NCI-H2196 treated with DMSO at 0.1 percent for 48 hours (cell line): Measurements from ENCODE around the gene FBXW11.

Experiments used
- DNase-seq: peaks from one replicate; lab custom pipeline; 2025; ENCODE audit not compliant: unreplicated experiment; lab: John Stamatoyannopoulos, UW

FBXW11 gene

GRCh38 chr5:171872666-171873065, 133.8 kb downstream of the FBXW11 start:
- no peak for DNase-seq

DNA sequence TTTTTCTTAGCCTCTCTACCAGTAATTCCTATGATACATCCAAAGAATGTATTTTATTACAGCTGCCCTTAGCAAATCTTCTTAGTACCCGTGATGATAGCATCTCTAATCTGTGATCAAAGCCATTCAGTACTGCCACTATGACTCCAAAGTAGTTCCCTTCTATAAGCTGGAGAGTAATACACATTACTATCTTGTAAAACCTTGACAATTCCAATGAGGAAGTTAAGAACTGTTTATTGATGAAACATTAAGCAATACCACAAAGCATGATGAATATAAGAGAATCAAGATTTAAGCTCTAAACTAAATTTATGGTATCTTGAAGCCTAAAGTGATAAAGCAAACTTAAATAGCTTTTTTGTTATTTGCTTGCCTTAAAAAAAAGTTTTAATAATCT, 134.7 kb downstream of the FBXW11 start:
- DNase-seq = no peak

DNA sequence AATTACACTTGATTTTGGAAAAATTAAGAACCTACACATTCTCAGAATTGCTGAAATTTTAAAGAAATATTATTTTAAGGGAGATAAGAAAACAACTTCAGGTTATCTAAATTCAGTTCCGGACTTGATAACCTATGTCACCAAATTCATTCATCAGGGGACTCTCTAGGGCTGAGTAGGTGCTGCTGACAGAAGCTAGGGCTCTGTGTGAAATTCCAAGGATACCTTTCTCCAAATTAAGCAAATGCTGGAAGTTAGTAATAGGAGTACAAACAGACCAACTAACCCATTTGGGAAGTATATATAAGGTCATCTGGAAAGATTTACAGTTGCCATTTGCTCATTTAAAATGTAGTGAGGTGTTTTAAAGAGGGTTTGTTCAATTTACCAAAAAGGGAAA, 136.5 kb downstream of the FBXW11 start:
- no peak for DNase-seq

- DNase-seq = no peak
Observed at GRCh38 chr5:171868236-171868635, 138.2 kb downstream of the FBXW11 start.

GRCh38 chr5:171867786-171868185, 138.7 kb downstream of the FBXW11 start:
- no peak for DNase-seq

DNA sequence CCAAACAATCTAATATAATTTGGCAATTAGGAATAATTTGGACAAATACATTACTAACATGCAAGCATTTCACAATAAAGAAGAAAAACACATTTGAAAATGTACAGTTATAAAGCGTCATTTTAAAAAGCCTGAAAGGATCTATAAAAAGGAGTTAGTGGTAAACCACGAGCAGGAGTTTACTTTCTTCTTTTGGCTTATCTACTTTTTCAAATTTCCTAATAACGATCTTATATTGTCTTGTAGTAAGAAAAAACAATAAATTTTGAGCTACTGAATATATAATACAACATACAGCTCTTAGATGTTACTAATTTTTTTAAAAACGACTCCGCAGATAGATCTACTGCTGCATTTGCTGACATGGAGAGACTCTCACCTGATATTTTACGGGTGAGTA, 141.0 kb downstream of the FBXW11 start:
- DNase-seq = no peak

GRCh38 chr5:171863935-171864334, 142.5 kb downstream of the FBXW11 start:
- no peak for DNase-seq

- no peak for DNase-seq
Observed at GRCh38 chr5:171862624-171863023, 143.8 kb downstream of the FBXW11 start.

- no peak for DNase-seq
Observed at GRCh38 chr5:171861381-171861780, 145.1 kb downstream of the FBXW11 start.

GRCh38 chr5:171858303-171858702, 148.1 kb downstream of the FBXW11 start:
- no peak for DNase-seq

GRCh38 chr5:171857489-171857876, 149.0 kb downstream of the FBXW11 start:
- no peak for DNase-seq

- DNase-seq = no peak
Observed at GRCh38 chr5:171855798-171856763, 150.4 kb downstream of the FBXW11 start.

DNA sequence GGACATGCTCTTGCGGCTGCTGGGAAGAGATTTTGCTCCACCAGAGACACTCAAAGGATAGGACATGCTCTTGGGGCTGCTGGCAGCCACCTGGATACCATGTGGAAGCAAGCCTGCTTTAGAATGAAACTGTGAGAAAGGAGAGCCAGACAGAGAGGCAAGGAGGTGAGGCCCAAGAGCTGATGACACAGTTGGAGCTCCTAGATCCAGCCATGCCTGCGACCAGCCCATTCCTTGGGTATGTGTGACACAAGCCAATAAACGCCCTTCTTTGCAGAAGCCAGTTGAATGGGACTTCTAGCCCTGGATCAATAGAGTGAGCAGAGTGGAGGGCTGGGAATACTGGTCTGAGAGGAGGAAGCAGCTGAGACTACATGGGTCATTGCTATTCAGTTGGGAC, 151.2 kb downstream of the FBXW11 start:
- DNase-seq = no peak

DNA sequence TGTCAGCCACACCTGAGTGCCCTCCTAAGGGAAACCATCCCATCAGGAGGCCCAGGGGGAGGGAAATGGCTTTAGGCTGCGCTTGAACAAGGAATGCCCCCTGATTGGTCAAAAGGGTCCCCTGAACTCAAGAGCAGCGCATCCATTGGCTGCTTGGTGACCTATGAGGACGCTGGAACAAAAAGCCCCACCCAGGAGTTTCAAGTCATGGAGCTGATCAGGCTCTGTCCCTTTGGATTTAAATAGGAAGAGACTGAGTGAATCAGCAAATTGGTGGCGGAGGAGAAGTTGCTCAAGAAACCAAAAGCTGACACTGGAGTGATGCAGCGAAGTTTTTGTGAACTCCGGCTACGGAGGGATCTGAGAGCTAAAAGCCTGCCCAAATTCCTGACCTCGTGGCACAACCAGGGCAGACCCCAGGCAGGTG, 154.2 kb downstream of the FBXW11 start:
- no peak for DNase-seq

- no peak for DNase-seq
Observed at GRCh38 chr5:171851251-171851650, 155.2 kb downstream of the FBXW11 start.

GRCh38 chr5:171850324-171850947, 156.0 kb downstream of the FBXW11 start:
- no peak for DNase-seq

DNA sequence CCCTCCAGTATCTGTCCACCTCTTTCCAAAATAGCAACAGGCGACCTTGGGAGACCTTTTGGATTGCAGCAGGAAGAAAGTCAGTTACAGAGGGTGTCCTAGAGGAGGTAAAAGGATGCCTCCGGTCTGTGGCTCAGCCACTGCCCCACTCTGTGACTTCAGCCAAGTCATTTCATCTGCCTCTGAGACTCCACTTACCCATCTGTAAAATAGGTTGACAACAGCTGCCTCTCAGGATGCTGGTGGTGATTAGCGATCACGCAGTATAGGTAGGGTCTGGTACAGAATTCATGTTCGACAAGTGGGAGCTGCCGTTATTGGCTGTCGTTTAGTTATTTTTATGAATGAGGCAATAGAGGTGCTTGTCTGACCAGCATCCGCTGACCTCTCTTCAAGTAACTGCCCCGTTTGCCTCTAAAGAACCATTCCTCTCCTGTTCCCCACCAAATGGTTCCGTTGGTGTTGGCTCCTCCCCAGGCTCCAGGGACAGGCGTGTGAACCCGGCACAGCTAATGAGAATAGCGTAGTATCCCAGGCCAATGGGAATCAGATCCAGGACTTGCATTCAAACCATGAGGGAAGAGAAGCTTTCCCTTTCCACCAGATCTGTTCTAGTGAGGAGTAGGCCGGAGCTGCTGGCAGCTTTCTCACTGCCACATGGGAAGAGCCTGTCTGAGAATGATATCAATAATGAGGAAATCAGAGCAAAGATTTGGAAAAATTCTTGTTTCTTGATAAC, 156.7 kb downstream of the FBXW11 start:
- no peak for DNase-seq

DNA sequence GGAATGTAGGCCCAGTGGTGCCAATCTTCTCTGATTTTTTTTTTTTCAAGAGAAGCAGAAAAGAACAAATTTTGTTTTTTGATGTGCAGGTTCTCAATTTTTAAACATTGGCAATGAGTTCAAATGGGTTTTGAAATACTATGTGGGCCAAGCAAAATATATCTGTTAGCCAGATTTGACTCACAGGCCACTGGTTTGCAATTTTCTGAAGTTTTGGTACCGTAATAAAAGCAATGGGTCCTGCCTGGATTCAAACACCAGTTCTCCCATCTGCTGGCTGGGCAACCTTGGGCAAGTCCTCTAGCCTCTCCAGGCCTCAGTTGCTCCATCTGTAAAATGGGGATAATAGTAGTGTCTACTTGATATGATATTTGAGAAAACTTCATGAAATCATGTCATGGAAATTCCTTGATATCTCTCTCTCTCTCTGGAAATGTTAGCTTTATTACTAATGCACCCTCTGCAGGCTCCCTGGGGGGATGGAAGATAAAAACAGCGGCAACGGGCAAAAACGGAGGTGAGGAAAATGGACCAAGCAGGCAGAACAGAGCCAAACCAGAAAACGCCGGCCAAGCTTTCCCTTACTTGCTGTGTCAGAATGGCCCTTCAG, 157.4 kb downstream of the FBXW11 start:
- no peak for DNase-seq

- DNase-seq = no peak
Observed at GRCh38 chr5:171848486-171848885, 158.0 kb downstream of the FBXW11 start.

DNA sequence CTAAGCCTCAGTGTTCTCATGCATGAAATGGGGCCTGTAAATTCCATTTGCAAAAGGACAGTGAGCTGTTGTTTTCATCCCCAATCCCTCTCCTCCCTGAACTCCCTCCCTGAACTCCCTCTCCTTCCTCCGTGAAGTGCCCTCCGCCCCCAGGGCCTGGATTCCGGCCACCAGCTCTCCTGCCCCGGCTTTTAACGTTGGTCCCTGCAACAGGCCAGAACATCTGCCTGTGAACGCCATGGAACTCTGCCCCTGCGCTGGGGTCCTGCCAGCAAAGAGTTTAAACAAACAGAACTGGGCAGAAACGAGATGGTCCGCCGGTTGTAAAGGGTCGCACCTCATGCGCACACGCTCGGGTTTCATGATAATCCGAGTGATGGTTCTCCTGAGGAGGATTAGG, 158.4 kb downstream of the FBXW11 start:
- no peak for DNase-seq

GRCh38 chr5:171847026-171847425, 159.4 kb downstream of the FBXW11 start:
- DNase-seq = no peak
